NCI-H1417 (cell line): ENCODE measurements around the gene ZNF827.

Experiments used
- DNase-seq, 3 experiments: peaks; one replicate each; lab custom pipeline; 2025; lab: John Stamatoyannopoulos, UW

The ZNF827 gene

DNA sequence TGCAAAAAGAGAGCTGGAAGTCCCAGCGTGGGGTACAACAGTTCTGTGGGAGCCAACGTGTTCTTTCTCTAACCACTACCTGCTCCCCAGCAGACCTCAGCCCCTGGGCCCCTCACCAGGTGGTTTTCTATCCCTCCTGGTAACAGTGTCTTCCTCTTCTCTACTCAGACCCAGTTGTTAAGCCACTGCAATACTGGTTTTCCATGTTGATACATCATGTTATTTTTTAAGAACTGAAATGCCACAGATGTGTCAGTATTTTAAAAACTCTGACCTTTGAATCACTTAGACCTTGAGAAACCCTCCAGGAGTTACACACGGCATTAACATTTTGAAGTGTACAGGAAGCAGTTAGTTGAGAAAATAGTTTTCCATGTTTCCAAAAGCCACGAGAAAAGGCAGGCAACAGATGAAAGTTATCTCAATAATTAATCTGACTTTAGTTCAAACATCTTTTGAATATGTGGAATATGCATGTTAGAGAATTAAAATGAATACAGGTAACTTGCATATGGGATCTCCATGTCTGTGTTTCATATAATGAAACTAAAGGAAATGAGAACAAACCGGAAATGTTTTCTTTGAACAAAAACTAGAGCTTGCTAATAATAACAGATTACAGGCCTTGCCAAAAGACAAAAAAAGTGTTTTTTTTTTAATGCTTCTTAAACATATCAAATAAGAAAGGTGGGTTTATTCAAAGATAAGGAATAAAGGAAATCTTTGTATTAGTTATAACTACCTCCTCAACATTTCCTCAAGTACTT is 108.8 kb downstream of the ZNF827 start:
- DNase-seq = no peak

DNA sequence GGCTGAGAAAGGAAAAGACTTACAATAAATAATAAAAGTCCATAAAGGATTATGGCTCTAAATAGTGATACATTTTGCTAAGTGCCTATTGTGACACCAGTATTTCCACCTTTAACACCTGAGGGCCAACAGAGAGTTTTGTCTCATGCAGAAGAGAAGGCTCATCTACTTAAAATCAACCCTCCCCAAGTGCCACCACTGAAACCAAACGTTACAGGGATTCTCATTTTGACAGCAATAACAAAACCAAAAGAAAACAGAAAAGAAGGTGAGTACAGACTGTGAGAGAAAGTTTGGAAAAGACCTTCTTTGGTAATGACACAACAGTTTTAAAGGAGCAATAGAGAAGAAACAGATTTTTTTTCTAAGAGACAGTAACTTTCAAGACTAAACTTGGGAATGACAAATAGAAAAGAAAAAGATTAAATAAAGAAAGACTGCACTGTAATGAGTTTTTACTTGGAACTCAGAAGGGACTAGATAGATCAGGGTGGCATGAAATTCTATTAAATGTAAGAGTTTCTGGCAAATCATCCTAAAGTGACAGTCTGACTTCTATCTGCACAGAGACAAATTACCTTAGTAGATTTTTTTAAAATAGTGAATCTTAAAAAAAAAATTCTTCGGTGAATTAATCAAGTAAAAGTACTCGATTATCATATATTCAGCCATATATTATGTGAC is 109.7 kb downstream of the ZNF827 start:
- no peak for DNase-seq

GRCh38 chr4:145827885-145828284 is 110.7 kb downstream of the ZNF827 start:
- DNase-seq = no peak

GRCh38 chr4:145825255-145825654 is 113.4 kb downstream of the ZNF827 start:
- DNase-seq = no peak

DNA sequence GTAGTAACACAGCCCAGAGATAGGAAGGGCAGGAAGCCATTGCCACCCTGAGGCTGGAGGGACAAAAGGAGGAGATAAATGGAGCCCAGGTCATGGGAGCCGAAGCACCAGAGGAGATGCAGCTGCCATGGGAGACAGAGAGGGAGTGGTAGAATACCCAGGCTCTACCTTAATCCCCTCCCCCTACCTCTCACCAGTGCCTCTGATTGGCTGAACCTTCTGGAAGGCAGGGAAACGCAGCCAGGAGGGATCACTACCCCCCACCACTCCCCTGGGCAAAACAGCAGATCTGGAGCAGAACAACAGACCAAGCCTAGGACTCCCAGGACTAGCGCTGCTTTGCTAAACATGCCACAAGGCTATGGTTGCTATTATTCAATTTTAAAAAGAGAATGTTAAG is 114.2 kb downstream of the ZNF827 start:
- DNase-seq = no peak

DNA sequence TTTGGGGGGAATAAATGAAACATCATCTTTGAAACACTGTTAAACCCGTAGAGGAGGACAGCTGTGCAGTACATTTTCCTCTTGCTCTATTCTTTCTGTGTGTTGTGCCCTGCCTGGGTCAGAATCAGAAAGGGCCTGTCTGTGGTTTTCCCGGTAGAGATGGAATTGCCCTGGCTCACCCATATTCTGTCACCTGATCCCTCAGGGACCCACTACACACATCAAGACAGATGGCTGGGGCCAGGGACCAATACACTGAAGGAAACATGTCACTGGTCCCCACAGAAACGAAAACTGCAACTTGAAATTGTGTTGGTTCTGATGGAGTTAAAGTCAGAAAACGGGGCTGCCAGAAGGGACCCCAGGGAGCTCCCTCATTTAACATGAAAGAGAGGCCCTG is 114.9 kb downstream of the ZNF827 start:
- DNase-seq = no peak

- DNase-seq = no peak
These were observed 116.0 kb downstream of the ZNF827 start for GRCh38 chr4:145822581-145822980.

DNA sequence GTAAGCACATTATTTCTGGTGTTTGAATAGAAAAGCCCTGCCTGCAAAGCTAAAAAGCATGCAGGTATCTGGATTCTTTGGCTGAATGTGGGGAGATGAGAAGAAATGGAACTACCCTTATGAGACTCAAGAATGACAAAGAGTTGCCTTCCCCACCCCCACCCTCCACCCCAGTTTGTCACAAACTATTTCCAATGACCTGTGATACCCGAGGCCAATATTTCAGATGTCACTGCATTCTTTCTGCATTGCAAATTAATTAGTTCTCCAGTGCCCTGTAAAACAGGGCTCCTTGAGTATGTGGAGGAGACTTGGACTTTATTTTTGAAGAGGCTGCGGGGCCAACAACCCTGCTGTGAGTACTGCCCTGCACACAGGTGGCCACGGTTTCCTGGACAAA is 116.4 kb downstream of the ZNF827 start:
- DNase-seq = no peak

DNA sequence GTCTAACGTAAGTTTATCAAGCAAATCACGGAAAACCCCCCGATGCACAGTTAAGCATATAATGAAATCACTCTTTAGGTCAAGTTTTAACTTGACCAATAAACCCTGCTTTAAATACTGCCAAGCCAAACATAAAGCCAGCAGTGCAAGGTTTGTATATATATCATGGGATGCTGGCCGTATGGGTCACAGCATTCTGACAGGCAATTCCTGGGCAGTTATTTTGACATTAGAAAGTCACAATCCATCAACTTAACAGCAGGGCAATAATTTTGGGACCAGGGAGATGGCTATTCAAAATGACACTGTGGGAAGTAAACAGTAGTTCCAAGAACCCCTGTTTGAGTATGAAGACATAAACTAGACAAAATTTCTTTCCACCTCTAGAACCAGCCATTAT is 116.9 kb downstream of the ZNF827 start:
- no peak for DNase-seq

- no peak for DNase-seq
These were observed 118.2 kb downstream of the ZNF827 start for GRCh38 chr4:145820407-145820806.

- DNase-seq = no peak
These were observed 118.8 kb downstream of the ZNF827 start for GRCh38 chr4:145819853-145820181.

DNA sequence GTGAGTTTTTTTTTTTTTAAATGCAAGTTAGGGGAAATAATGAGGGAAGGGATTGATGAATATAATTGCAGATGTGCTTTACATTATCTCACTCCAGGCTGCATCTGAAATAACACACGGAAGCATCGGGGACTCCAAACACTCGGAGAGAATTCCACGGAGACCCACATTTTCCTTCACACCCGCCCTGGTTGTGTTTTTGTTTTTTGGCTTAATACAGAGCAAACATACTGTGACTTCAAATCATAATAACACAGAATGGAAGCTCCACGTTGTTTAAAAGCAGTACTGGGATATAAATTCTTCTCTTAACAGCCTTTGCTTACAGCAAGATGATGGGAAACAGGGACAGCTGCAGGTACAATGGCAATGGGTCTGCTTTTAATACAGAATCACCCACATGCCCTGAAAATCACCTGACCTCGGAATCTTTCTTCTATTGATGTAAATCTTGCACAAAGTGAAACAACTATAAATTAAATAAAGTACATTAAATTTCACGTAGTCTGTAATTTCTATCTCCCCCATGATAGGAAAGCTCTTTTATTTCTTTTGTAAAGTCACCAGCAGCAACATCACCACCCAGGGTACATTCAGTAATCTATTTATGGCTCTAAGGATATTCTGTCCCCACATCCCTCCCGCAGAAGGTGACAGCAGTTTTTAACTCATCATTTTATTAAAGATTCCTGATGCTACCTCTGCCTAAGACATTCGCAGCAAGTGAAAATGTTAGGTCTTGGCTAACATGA is 119.3 kb downstream of the ZNF827 start:
- DNase-seq = no peak

- no peak for DNase-seq
These were observed 120.6 kb downstream of the ZNF827 start for GRCh38 chr4:145818011-145818410.

- no peak for DNase-seq
These were observed 122.5 kb downstream of the ZNF827 start for GRCh38 chr4:145816091-145816490.

- DNase-seq = no peak
These were observed 123.0 kb downstream of the ZNF827 start for GRCh38 chr4:145815626-145816025.

DNA sequence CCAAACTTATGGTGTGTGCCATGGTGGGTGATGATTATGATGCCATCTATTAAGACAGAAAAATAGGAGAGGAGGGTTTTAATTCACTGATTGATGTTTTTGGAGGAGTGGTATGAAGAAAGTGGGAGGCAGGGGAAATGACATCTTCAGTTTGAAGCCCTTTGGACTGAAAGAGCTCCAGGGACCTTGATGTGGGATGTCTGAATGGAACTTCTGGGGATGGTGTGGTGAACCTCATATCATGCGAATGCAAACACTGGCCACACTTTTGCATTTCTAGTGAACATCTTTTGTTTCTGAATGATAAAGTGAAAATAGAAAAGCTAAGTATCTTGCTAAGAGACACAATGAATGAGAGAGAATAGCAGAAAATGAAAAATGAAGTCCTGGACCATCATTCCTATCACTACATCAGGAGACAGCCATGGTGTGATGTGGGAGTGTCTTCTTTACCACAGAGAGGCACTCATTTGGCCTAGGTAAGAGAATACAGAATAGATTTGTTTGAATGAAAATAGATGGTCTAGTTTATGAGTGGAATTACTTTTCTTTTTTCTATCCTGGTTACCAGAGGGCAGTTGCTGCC is 123.5 kb downstream of the ZNF827 start:
- DNase-seq = no peak

DNA sequence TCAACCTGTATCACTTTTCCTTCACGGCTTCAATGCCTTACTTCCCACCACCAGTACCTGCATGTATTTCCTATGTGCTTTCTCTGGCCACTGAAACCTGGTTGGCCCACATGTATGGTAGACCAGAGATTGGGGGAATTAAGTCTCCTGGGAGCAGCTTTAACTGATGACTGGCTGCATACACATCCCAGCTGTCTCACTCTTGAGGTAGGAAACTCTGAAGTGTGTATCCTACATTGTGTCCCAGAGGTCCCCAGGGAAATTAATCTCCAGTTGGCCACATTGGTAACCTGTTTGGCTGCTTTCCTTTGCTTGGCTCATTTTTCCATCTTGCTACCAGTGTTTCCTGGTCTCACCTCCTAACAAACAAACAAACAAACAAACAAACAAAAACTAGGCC is 124.4 kb downstream of the ZNF827 start:
- no peak for DNase-seq

GRCh38 chr4:145812919-145813318 is 125.7 kb downstream of the ZNF827 start:
- DNase-seq = no peak

- DNase-seq = no peak
These were observed 129.6 kb downstream of the ZNF827 start for GRCh38 chr4:145808848-145809512.

DNA sequence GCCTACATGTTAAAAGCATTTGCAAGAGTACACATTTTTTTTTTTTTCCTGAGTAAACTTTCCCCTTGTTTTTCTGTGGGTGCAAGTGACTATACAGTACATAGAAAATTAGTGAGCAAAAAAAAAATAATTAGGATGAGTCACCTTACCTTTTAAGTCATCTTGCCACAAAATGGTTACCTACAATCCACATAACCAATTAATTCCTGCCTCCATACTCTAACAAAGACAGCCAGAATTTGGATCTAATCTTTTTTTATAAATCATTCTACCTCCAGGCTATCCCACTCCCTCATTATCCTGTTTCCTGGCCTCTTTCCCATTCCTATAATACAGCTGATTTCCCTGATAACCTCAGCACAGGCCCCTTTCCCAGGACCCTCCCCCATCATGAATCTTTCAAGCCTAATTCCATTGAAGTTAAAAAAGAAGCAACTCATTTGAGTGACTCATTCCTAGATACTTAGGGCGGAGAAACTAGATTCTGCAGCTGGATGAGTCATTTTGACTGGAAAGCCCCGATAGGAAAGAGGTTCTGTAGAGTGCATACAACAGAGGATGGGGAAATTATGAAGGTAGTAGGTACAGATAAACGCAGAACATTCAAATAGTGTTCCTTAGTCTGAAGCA is 130.5 kb downstream of the ZNF827 start:
- DNase-seq = peak in 1 of 3 experiments; percentile 4

GRCh38 chr4:145805490-145805889 is 133.1 kb downstream of the ZNF827 start:
- no peak for DNase-seq

DNA sequence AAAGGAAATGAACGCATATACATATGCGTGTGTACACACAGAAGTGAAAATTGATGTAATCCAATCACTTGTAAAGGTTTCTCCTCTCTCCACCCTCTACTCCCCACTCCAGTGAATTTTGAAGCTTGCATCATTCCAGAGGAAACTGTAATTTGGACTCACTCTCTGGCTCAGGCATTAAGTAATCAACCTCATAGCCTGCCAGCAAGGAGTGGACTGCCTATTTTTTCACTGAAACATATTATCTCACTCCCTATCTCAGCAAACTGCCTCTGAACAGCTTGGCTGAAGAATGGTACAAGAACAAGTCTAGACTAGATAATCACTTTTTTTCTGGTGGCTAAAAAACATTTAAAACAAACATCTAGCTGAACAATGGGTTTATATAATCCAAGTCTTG is 134.5 kb downstream of the ZNF827 start:
- DNase-seq = no peak
